GM13977 (cell line): ENCODE data around the gene CLEC20A.

ENCODE experiments used
- DNase-seq: peaks from one replicate; pipeline ENCODE4 v3.0.0; 2012; ENCODE audit warnings: low spot score
- in situ Hi-C: fragments of 300-500 bp; cut with MboI; formaldehyde crosslinking; loops from one replicate; pipeline ENCODE4 v1.12.0; 2022; ENCODE audit warnings: low sequenced_read_pairs, low pct_unique_long_range_greater_than_20kb, mixed read lengths, inconsistent platforms; ENCODE audit not compliant: unreplicated experiment
- TF ChIP-seq, protein P1 (sequence below): IDR thresholded peaks from 2 replicates; pipeline ENCODE4 v1.5.1; 2012; ENCODE audit warnings: mild to moderate bottlenecking, control low read depth; ENCODE audit not compliant: insufficient read depth; ENCODE audit errors: extremely low read depth, missing control alignments

CLEC20A gene

GRCh38 chr1:178497903-178498478 lies 1.2 kb upstream of the CLEC20A start:
- TF ChIP-seq, protein P1, sequence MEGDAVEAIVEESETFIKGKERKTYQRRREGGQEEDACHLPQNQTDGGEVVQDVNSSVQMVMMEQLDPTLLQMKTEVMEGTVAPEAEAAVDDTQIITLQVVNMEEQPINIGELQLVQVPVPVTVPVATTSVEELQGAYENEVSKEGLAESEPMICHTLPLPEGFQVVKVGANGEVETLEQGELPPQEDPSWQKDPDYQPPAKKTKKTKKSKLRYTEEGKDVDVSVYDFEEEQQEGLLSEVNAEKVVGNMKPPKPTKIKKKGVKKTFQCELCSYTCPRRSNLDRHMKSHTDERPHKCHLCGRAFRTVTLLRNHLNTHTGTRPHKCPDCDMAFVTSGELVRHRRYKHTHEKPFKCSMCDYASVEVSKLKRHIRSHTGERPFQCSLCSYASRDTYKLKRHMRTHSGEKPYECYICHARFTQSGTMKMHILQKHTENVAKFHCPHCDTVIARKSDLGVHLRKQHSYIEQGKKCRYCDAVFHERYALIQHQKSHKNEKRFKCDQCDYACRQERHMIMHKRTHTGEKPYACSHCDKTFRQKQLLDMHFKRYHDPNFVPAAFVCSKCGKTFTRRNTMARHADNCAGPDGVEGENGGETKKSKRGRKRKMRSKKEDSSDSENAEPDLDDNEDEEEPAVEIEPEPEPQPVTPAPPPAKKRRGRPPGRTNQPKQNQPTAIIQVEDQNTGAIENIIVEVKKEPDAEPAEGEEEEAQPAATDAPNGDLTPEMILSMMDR = no peak
- in situ Hi-C loops = no loop called here
- no peak for DNase-seq

DNA sequence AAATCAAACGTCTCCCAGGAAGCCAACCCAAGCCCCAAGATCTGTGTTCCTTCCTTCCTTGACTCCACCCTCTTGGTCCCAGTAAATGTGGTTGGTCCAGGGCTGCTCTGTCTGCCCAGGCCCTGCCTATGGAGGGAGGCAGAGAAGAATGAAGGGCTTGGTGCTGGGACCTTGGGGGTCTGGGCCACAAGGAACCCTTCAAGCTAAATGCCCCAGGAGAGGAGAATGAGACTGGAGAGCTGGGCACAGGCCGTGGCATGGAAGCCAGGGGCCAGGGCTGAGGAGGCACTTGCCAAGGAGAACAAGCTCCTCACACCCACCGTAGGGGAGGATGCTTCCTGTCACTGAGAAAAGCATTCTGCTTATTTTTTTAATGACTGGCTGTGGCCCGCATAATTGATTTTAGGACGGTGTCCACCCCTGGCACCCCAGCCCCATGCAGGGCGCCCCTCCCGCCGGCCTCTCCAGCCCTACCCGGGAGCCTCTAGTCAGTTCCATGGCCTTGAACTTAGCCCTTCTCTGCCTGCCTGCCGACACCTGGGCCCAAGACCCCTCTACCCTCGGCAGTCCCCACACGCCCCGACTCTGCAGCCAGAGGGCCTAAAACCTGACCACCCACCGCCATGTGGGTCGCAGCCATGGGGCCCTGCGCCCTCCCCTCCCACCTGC lies 889 bp downstream of the CLEC20A start:
- in situ Hi-C loops = no loop called here
- TF ChIP-seq, protein P1 = no peak
- DNase-seq = no peak

- in situ Hi-C loops = no loop called here
- TF ChIP-seq, protein P1 = no peak
- DNase-seq = no peak
These were observed 1.6 kb downstream of the CLEC20A start for GRCh38 chr1:178495158-178495557.

DNA sequence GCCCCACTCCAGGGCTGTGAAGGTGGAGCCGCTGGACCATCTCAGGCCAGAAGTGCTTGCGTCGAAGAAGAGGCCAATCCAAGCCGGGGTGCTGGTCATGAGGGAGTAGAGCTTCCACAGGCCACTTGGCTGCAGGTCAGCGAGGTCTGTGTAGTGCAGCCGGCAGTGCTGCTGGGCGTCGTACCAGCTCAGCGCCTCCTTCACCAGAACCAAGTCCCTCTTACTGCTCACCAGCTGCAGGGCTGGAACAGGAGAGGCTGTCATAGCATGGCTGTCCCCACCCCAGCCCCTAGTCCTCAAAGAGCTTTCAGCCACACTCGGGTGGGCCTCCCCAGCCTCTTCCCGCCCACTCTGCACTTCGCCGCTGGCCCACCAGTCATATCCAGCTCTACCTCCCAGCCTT lies 2.2 kb downstream of the CLEC20A start:
- in situ Hi-C loops = no loop called here
- TF ChIP-seq, protein P1 = no peak
- DNase-seq = no peak

- in situ Hi-C loops = no loop called here
- no peak for DNase-seq
- TF ChIP-seq, protein P1 = no peak
These were observed 3.4 kb downstream of the CLEC20A start for GRCh38 chr1:178493301-178493741.

DNA sequence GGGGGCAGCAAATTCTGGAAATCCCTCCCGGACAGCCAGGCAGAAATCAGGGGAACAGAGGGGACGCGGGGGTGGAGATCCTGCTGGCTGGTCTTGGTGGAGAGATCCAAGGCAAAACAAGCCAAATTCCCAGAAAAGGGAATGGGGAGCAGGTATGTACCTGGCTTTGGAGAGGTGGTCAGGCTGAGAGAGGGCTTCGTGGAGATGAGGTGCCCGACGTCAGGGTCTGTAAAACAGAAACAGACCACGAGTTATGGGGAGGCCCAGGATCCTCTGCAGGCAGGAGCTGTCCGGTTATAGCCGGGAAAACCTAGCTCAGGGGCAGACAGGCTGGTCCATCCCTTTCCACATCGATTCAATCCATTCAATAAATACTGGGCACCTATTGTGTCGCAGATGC lies 4.4 kb downstream of the CLEC20A start:
- DNase-seq = no peak
- TF ChIP-seq, protein P1 = no peak
- in situ Hi-C loops = no loop called here
